Ureter (tissue), 1 donor: ENCODE measurements around the gene ITFG2. TPM values are rescaled to one million over a fixed set of nuclear protein-coding genes. Genes with fewer than 3 reads are reported as not detected.

Experiments
- DNase-seq: peaks from one replicate; pipeline ENCODE4 v3.0.0-alpha.2; 2020; ENCODE audit warnings: low spot score
- total RNA-seq: library from RNA; stranded (reverse); gene quantifications from one replicate; pipeline ENCODE4 v1.2.4, GENCODE V29; 2023
- donor health status: DM: yes; HTN: yes; CAD: no.

ITFG2 gene
- total RNA-seq, 1 donor from 2014 or later: 83.6 TPM

GRCh38 chr12:2829275-2829674, 16.8 kb downstream of the ITFG2 start:
- no peak for DNase-seq

GRCh38 chr12:2832550-2833127, 20.2 kb downstream of the ITFG2 start:
- no peak for DNase-seq

GRCh38 chr12:2833327-2833726, 20.9 kb downstream of the ITFG2 start:
- no peak for DNase-seq

GRCh38 chr12:2833810-2834209, 21.3 kb downstream of the ITFG2 start:
- no peak for DNase-seq

- no peak for DNase-seq
Measured at GRCh38 chr12:2834581-2835491, 22.4 kb downstream of the ITFG2 start, which contains the start of gene NRIP2. TSS of gene NRIP2 (minus strand) at chr12:2835035. CDS start at chr12:2834983, 52 bp downstream.

- no peak for DNase-seq
Measured at GRCh38 chr12:2835691-2836403, 23.4 kb downstream of the ITFG2 start.

GRCh38 chr12:2836574-2836973, 24.1 kb downstream of the ITFG2 start:
- DNase-seq: no peak

- DNase-seq: no peak
Measured at GRCh38 chr12:2841056-2841650, 28.7 kb downstream of the ITFG2 start.

GRCh38 chr12:2842948-2843347, 30.5 kb downstream of the ITFG2 start:
- DNase-seq: no peak

GRCh38 chr12:2844786-2845185, 32.3 kb downstream of the ITFG2 start:
- no peak for DNase-seq

- DNase-seq: no peak
Measured at GRCh38 chr12:2845280-2845679, 32.8 kb downstream of the ITFG2 start.

GRCh38 chr12:2851931-2852330, 39.5 kb downstream of the ITFG2 start:
- no peak for DNase-seq

- DNase-seq: peak; percentile 72
Measured at GRCh38 chr12:2853626-2854025, 41.2 kb downstream of the ITFG2 start.

GRCh38 chr12:2854669-2855453, 42.4 kb downstream of the ITFG2 start:
- no peak for DNase-seq

GRCh38 chr12:2855546-2855945, 43.1 kb downstream of the ITFG2 start:
- no peak for DNase-seq

- no peak for DNase-seq
Measured at GRCh38 chr12:2856051-2856450, 43.6 kb downstream of the ITFG2 start.

- no peak for DNase-seq
Measured at GRCh38 chr12:2857021-2857431, 44.6 kb downstream of the ITFG2 start, which contains the start of gene TEX52. TSS of gene TEX52 (minus strand) at chr12:2857039. CDS start at chr12:2857026, 13 bp downstream.

GRCh38 chr12:2857576-2857975, 45.1 kb downstream of the ITFG2 start:
- DNase-seq: no peak

- DNase-seq: no peak
Measured at GRCh38 chr12:2858334-2858733, 45.9 kb downstream of the ITFG2 start.

GRCh38 chr12:2858944-2859421, 46.5 kb downstream of the ITFG2 start:
- DNase-seq: no peak

GRCh38 chr12:2860170-2860569, 47.7 kb downstream of the ITFG2 start:
- DNase-seq: no peak
